Measurements from ENCODE around the gene ALDH1L2.
A peak's percentile ranks its signal among the peaks of the same experiment; 100 is the strongest.

Gene ALDH1L2

GRCh38 chr12:104976703-104977102 lies 107.6 kb downstream of the ALDH1L2 start:
- Histone ChIP-seq H3K4me1 (ENCODE audit: low read length) (peaks cover 38% of the 10 kb centered on the region), H2AFZ (ENCODE audit: low read depth, low read length) (no peak overlapping the region), H4K20me1 (ENCODE audit: insufficient read depth, low read length) (no peaks in the 10 kb centered on the region), H3K27me3 (ENCODE audit: low read depth, low read length) (no peaks in the 10 kb centered on the region), H3K9ac (ENCODE audit: low read length) (no peak overlapping the region), H3K36me3 (replicated peaks; ENCODE audit: low read depth, low read length) (no peaks in the 10 kb centered on the region), H3K4me3 (ENCODE audit: low read length) (no peak overlapping the region), H3K9me3 (ENCODE audit: insufficient read depth, low read length) (no peaks in the 10 kb centered on the region), H3K27ac (ENCODE audit: low read length) (no peak overlapping the region), H3K4me2 (ENCODE audit: low read length) (0 out of 2 replicates have a peak overlapping the region, but pooled peaks have one; percentile 36), H3K79me2 (ENCODE audit: low read length) (no peaks in the 10 kb centered on the region)
- no peak for TF ChIP-seq EZH2phosphoT487 (IDR thresholded peaks at IDR 0.05; ENCODE audit: low read depth)
- TF ChIP-seq CTCF (IDR thresholded peaks at IDR 0.05; ENCODE audit: low read depth, low read length) = no peak

- peak overlapping the region; percentile 42 for H3K4me2 ChIP-seq (ENCODE audit: low read length)
- no peak overlapping the region for H3K9ac ChIP-seq (ENCODE audit: low read length)
- H3K36me3 ChIP-seq (replicated peaks; ENCODE audit: low read depth, low read length) = no peaks in the 10 kb centered on the region
- H3K4me3 ChIP-seq (ENCODE audit: low read length) = no peak overlapping the region
- no peaks in the 10 kb centered on the region for H3K79me2 ChIP-seq (ENCODE audit: low read length)
- TF ChIP-seq EZH2phosphoT487 (IDR thresholded peaks at IDR 0.05; ENCODE audit: low read depth) = no peak
- TF ChIP-seq CTCF (IDR thresholded peaks at IDR 0.05; ENCODE audit: low read depth, low read length) = no peak
- no peaks in the 10 kb centered on the region for H3K9me3 ChIP-seq (ENCODE audit: insufficient read depth, low read length)
- peak overlapping the region; percentile 54 for H3K27ac ChIP-seq (ENCODE audit: low read length)
- no peaks in the 10 kb centered on the region for H3K27me3 ChIP-seq (ENCODE audit: low read depth, low read length)
- H4K20me1 ChIP-seq (ENCODE audit: insufficient read depth, low read length) = no peaks in the 10 kb centered on the region
- no peak overlapping the region for H2AFZ ChIP-seq (ENCODE audit: low read depth, low read length)
- H3K4me1 ChIP-seq (ENCODE audit: low read length) = peaks cover 44% of the 10 kb centered on the region
Measured at GRCh38 chr12:104975587-104976343, 108.5 kb downstream of the ALDH1L2 start.

- Histone ChIP-seq H3K9ac (ENCODE audit: low read length) (peak overlapping the region; percentile 66), H3K36me3 (replicated peaks; ENCODE audit: low read depth, low read length) (no peaks in the 10 kb centered on the region), H3K4me2 (ENCODE audit: low read length) (peak overlapping the region; percentile 81), H3K27me3 (ENCODE audit: low read depth, low read length) (no peaks in the 10 kb centered on the region), H3K79me2 (ENCODE audit: low read length) (no peaks in the 10 kb centered on the region), H3K9me3 (ENCODE audit: insufficient read depth, low read length) (no peaks in the 10 kb centered on the region), H2AFZ (ENCODE audit: low read depth, low read length) (no peak overlapping the region), H3K4me1 (ENCODE audit: low read length) (peaks cover 51% of the 10 kb centered on the region), H3K27ac (ENCODE audit: low read length) (peak overlapping the region; percentile 95), H3K4me3 (ENCODE audit: low read length) (peak overlapping the region; percentile 53), H4K20me1 (ENCODE audit: insufficient read depth, low read length) (no peaks in the 10 kb centered on the region)
- no peak for TF ChIP-seq CTCF (IDR thresholded peaks at IDR 0.05; ENCODE audit: low read depth, low read length)
- TF ChIP-seq EZH2phosphoT487 (IDR thresholded peaks at IDR 0.05; ENCODE audit: low read depth) = 0 out of 2 replicates have a peak, but pooled peaks have one; percentile 40
Measured at GRCh38 chr12:104974626-104975290, 109.5 kb downstream of the ALDH1L2 start.

- H3K36me3 ChIP-seq (replicated peaks; ENCODE audit: low read depth, low read length) = no peaks in the 10 kb centered on the region
- no peak overlapping the region for H3K27ac ChIP-seq (ENCODE audit: low read length)
Measured at GRCh38 chr12:104973250-104973649, 111.0 kb downstream of the ALDH1L2 start.

More at GRCh38 chr12:104973250-104973649, 111.0 kb downstream of the ALDH1L2 start:
- peaks cover 66% of the 10 kb centered on the region for H3K4me1 ChIP-seq (ENCODE audit: low read length)
- no peaks in the 10 kb centered on the region for H3K79me2 ChIP-seq (ENCODE audit: low read length)
- H3K9ac ChIP-seq (ENCODE audit: low read length) = no peak overlapping the region
- no peak overlapping the region for H3K4me3 ChIP-seq (ENCODE audit: low read length)
- no peaks in the 10 kb centered on the region for H4K20me1 ChIP-seq (ENCODE audit: insufficient read depth, low read length)
- TF ChIP-seq EZH2phosphoT487 (IDR thresholded peaks at IDR 0.05; ENCODE audit: low read depth) (no peak), CTCF (IDR thresholded peaks at IDR 0.05; ENCODE audit: low read depth, low read length) (no peak)
- no peaks in the 10 kb centered on the region for H3K27me3 ChIP-seq (ENCODE audit: low read depth, low read length)
- no peaks in the 10 kb centered on the region for H3K9me3 ChIP-seq (ENCODE audit: insufficient read depth, low read length)
- H2AFZ ChIP-seq (ENCODE audit: low read depth, low read length) = no peak overlapping the region
- H3K4me2 ChIP-seq (ENCODE audit: low read length) = no peak overlapping the region

Measured in OCI-LY3 (cell line).